Testis (tissue), 3 donors: Measurements from ENCODE around the gene ATRN. TPM values are rescaled to one million over a fixed set of nuclear protein-coding genes. Genes with fewer than 3 reads are reported as not detected.

Source experiments
- DNase-seq: peaks from one replicate; pipeline ENCODE4 v3.0.0-alpha.2; 2019
- H3K27ac ChIP-seq, 2 donors: fragments of 200-600 bp; sonication (generic); one replicate each; pipeline ENCODE4 v1.5.1; 2019
- H3K27me3 ChIP-seq: fragments of 200-600 bp; sonication (generic); one replicate; pipeline ENCODE4 v1.5.1; 2019
- H3K36me3 ChIP-seq: fragments of 200-600 bp; sonication (generic); one replicate; pipeline ENCODE4 v1.5.1; 2017; ENCODE audit warnings: low read depth; ENCODE audit errors: missing control alignments
- H3K4me1 ChIP-seq: fragments of 200-600 bp; sonication (generic); one replicate; pipeline ENCODE4 v1.5.1; 2019
- H3K4me3 ChIP-seq, 2 donors: fragments of 200-600 bp; sonication (generic); one replicate each; pipeline ENCODE4 v1.5.1; 2017 to 2019
- H3K9me3 ChIP-seq: fragments of 200-600 bp; sonication (generic); one replicate; pipeline ENCODE4 v1.5.1; 2017
- POLR2A ChIP-seq: fragments of 450-650 bp; IDR thresholded peaks from one replicate; pipeline ENCODE4 v1.6.1; 2017; ENCODE audit warnings: antibody characterized with exemption, mild to moderate bottlenecking, moderate library complexity
- WGBS, 2 donors: methylation state at CpG; one replicate each; pipeline ENCODE4 v1.1.5; 2018; 5-methylcytosine and 5-hydroxymethylcytosine counted together
- intact Hi-C: fragments of 100-400 bp; cut with DNase I; formaldehyde crosslinking; loops from one replicate; pipeline ENCODE4 v1.15.1; 2023; ENCODE audit warnings: low total_unique reads
- polyA plus RNA-seq: library from polyadenylated mRNA; stranded (reverse); fragments of 350-450 nt; fragmentation: Illumina TruSeq; extraction: RNeasy Lipid Tissue Mini Kit (QIAGEN cat#74804); gene quantifications from one replicate; pipeline ENCODE4 v1.2.3, GENCODE V29; 2014; ENCODE audit warnings: low read depth, low replicate concordance; ENCODE audit not compliant: insufficient read depth
- total RNA-seq, 2 donors: library from RNA; depleted of rRNA; stranded (reverse); fragments of >200 nt; gene quantifications; one replicate each; pipeline ENCODE4 v1.2.3, GENCODE V29; 2016
- TF ChIP-seq, protein P1 (sequence below), 3 experiments: fragments of 450-650 bp in 2 of 3; fragments of 200-600 bp in 1 of 3; sonication (generic) in 1 of 3; IDR thresholded peaks; one replicate each; pipeline ENCODE4 v1.5.1; 2016 to 2019; ENCODE audit warnings: antibody characterized with exemption in 3 of 3, mild to moderate bottlenecking in 2 of 3, moderate library complexity in 1 of 3

The ATRN gene
- total and polyA plus RNA-seq, 3 donors from 2014 or later, result 39.4 to 43.8 (median 42.7) TPM

GRCh38 chr20:3674995-3675900, 204.4 kb downstream of the ATRN start:
- no peaks in the 10 kb centered on the region for H3K36me3 ChIP-seq
- no peak overlapping the region for H3K4me3 ChIP-seq
- intact Hi-C loops, result loop anchor here (5.0 kb wide), 1 partner anchor 37 kb away; the partner anchor contains the start of gene SIGLEC1
- TF ChIP-seq, protein P1, sequence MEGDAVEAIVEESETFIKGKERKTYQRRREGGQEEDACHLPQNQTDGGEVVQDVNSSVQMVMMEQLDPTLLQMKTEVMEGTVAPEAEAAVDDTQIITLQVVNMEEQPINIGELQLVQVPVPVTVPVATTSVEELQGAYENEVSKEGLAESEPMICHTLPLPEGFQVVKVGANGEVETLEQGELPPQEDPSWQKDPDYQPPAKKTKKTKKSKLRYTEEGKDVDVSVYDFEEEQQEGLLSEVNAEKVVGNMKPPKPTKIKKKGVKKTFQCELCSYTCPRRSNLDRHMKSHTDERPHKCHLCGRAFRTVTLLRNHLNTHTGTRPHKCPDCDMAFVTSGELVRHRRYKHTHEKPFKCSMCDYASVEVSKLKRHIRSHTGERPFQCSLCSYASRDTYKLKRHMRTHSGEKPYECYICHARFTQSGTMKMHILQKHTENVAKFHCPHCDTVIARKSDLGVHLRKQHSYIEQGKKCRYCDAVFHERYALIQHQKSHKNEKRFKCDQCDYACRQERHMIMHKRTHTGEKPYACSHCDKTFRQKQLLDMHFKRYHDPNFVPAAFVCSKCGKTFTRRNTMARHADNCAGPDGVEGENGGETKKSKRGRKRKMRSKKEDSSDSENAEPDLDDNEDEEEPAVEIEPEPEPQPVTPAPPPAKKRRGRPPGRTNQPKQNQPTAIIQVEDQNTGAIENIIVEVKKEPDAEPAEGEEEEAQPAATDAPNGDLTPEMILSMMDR (IDR thresholded peaks at IDR 0.05), result no peak
- TF ChIP-seq POLR2A, result no peak
- no peaks in the 10 kb centered on the region for H3K27me3 ChIP-seq
- DNase-seq, result no peak
- no peak overlapping the region for H3K27ac ChIP-seq
- H3K9me3 ChIP-seq, result no peaks in the 10 kb centered on the region
- H3K4me1 ChIP-seq, result peaks cover 11% of the 10 kb centered on the region
- 60 to 61% methylated on average over 12 to 13 of the region's 13 CpGs for WGBS, 2 donors

- no peak for TF ChIP-seq POLR2A
- TF ChIP-seq, protein P1 (IDR thresholded peaks at IDR 0.05), result no peak
- peak overlapping the region; percentile 31 to 37 for H3K27ac ChIP-seq
- H3K9me3 ChIP-seq, result no peaks in the 10 kb centered on the region
- intact Hi-C loops, result loop anchor here (5.0 kb wide), 1 partner anchor 35 kb away; the partner anchor contains the start of gene SIGLEC1
- H3K36me3 ChIP-seq, result no peaks in the 10 kb centered on the region
- no peak overlapping the region for H3K4me3 ChIP-seq
- DNase-seq, result peak; percentile 75
- peaks cover 27% of the 10 kb centered on the region for H3K4me1 ChIP-seq
- H3K27me3 ChIP-seq, result no peaks in the 10 kb centered on the region
- WGBS, 2 donors, result 34 to 40% methylated on average over 8 of the region's 8 CpGs
Observed at GRCh38 chr20:3677733-3678132, 206.9 kb downstream of the ATRN start.

DNA sequence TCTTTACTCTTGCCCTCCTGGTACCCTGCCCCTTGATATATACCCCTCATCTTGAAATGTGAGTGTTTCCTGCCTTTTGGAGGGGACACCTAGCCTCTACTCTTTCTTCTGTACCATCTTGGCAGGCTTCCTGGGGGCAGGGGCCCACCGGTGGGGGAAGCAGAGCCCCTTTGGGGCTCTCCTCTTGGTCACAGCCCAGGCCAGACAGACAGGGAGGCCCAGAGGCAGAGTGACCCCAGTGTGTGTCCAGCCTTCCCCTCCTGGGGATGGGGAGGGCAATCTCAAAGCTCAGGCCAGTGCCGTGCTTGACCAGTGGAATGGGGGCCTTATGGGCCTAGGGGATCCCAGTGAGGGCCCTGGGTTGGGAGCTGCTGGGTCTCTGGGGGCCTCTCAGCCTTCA, 207.4 kb downstream of the ATRN start:
- H3K9me3 ChIP-seq, result no peaks in the 10 kb centered on the region
- 57 to 65% methylated on average over 1 to 2 of the region's 2 CpGs for WGBS, 2 donors
- H3K4me1 ChIP-seq, result peaks cover 27% of the 10 kb centered on the region
- TF ChIP-seq POLR2A, result no peak
- TF ChIP-seq, protein P1 (IDR thresholded peaks at IDR 0.05), result no peak
- H3K27me3 ChIP-seq, result no peaks in the 10 kb centered on the region
- DNase-seq, result no peak
- H3K4me3 ChIP-seq, result no peak overlapping the region
- peak overlapping the region; percentile 0 to 37 for H3K27ac ChIP-seq
- H3K36me3 ChIP-seq, result no peaks in the 10 kb centered on the region
- intact Hi-C loops, result loop anchor here (5.0 kb wide), 1 partner anchor 34 kb away; the partner anchor contains the start of gene SIGLEC1

GRCh38 chr20:3678856-3679720, 208.3 kb downstream of the ATRN start:
- Histone ChIP-seq H3K36me3 (no peaks in the 10 kb centered on the region), H3K27me3 (no peaks in the 10 kb centered on the region), H3K9me3 (no peaks in the 10 kb centered on the region), H3K4me3 (no peak overlapping the region), H3K27ac (peak overlapping the region in 1 of 2 donors; percentile 44), H3K4me1 (peaks cover 27% of the 10 kb centered on the region)
- 77 to 83% methylated on average over 14 of the region's 14 CpGs for WGBS, 2 donors
- TF ChIP-seq POLR2A, result no peak
- TF ChIP-seq, protein P1 (IDR thresholded peaks at IDR 0.05), result no peak
- intact Hi-C loops, result loop anchor here (5.0 kb wide), 1 partner anchor 33 kb away; the partner anchor contains the start of gene SIGLEC1
- DNase-seq, result no peak
